ENCODE measurements around the gene SLC66A2. TPM values are rescaled to one million over a fixed set of nuclear protein-coding genes. Genes with fewer than 3 reads are reported as not detected.
"Not testable (repeated sequence)": the region's sequence is repeated elsewhere in the genome, so short reads cannot be mapped to it uniquely, and the experiment has no call there.

SLC66A2 gene
- 29.0 TPM for total RNA-seq

- peak; percentile 94 for DNase-seq
These were observed at the start of gene SLC66A2 for GRCh38 chr18:79951545-79952455. Gene SLC66A2, minus strand, starts transcription at chr18:79951653. Its CDS starts 727 bp downstream, at chr18:79950926.

GRCh38 chr18:80000877-80001276 lies 49.4 kb upstream of the SLC66A2 start:
- DNase-seq = no peak

- DNase-seq = not testable (repeated sequence)
These were observed 48.2 kb upstream of the SLC66A2 start for GRCh38 chr18:79999701-80000100.

- DNase-seq = no peak
These were observed 40.0 kb upstream of the SLC66A2 start for GRCh38 chr18:79991494-79991893.

- DNase-seq = no peak
These were observed 37.7 kb upstream of the SLC66A2 start for GRCh38 chr18:79989195-79989497.

GRCh38 chr18:79988451-79989194 lies 37.2 kb upstream of the SLC66A2 start, which contains the start of gene TXNL4A:
Gene TXNL4A, minus strand, starts transcription at chr18:79988563. Its CDS starts 171 bp downstream, at chr18:79988392.
- DNase-seq = peak; percentile 94

GRCh38 chr18:79988071-79988450 lies 36.6 kb upstream of the SLC66A2 start:
- peak; percentile 71 for DNase-seq

- no peak for DNase-seq
These were observed 36.1 kb upstream of the SLC66A2 start for GRCh38 chr18:79987566-79987965.

GRCh38 chr18:79986726-79987125 lies 35.3 kb upstream of the SLC66A2 start:
- DNase-seq = no peak

GRCh38 chr18:79985172-79985571 lies 33.7 kb upstream of the SLC66A2 start:
- DNase-seq = no peak

GRCh38 chr18:79983793-79984192 lies 32.3 kb upstream of the SLC66A2 start:
- no peak for DNase-seq

- no peak for DNase-seq
These were observed 31.8 kb upstream of the SLC66A2 start for GRCh38 chr18:79983253-79983652.

GRCh38 chr18:79982736-79983135 lies 31.3 kb upstream of the SLC66A2 start:
- no peak for DNase-seq

GRCh38 chr18:79980585-79980984 lies 29.1 kb upstream of the SLC66A2 start:
- DNase-seq = no peak

- no peak for DNase-seq
These were observed 28.4 kb upstream of the SLC66A2 start for GRCh38 chr18:79979843-79980242.

GRCh38 chr18:79975985-79976680 lies 24.7 kb upstream of the SLC66A2 start:
- DNase-seq = peak; percentile 28

- DNase-seq = no peak
These were observed 23.6 kb upstream of the SLC66A2 start for GRCh38 chr18:79975043-79975442.

- DNase-seq = no peak
These were observed 22.7 kb upstream of the SLC66A2 start for GRCh38 chr18:79974025-79974654.

GRCh38 chr18:79973517-79973916 lies 22.1 kb upstream of the SLC66A2 start:
- no peak for DNase-seq

GRCh38 chr18:79972720-79973119 lies 21.3 kb upstream of the SLC66A2 start:
- no peak for DNase-seq

- DNase-seq = no peak
These were observed 20.5 kb upstream of the SLC66A2 start for GRCh38 chr18:79971986-79972385.

- DNase-seq = no peak
These were observed 19.9 kb upstream of the SLC66A2 start for GRCh38 chr18:79971211-79971952.
